ENCODE data around the gene CD58. TPM values are rescaled to one million over a fixed set of nuclear protein-coding genes. Genes with fewer than 3 reads are reported as not detected.
"Not testable (repeated sequence)": the region's sequence is repeated elsewhere in the genome, so short reads cannot be mapped to it uniquely, and the experiment has no call there.

CD58 gene
- total RNA-seq, 1 donor from 2014 or later: 11.0 TPM

- H3K9me3 Mint-ChIP-seq (ENCODE audit: unreplicated experiment); H3K27ac Mint-ChIP-seq (ENCODE audit: unreplicated experiment); H3K4me3 Mint-ChIP-seq (ENCODE audit: unreplicated experiment); H3K27me3 Mint-ChIP-seq (ENCODE audit: unreplicated experiment); H3K36me3 Mint-ChIP-seq (ENCODE audit: unreplicated experiment); DNase-seq (ENCODE audit: extremely low spot score, unreplicated experiment): not testable (repeated sequence)
- TF ChIP-seq CTCF (IDR thresholded peaks at IDR 0.05): peak; percentile 46
- H3K4me1 Mint-ChIP-seq (ENCODE audit: unreplicated experiment): peaks cover 18% of the 10 kb centered on the region
Observed at GRCh38 chr1:116595065-116595840, 24.4 kb upstream of the CD58 start.

- H3K27ac Mint-ChIP-seq (ENCODE audit: unreplicated experiment); H3K27me3 Mint-ChIP-seq (ENCODE audit: unreplicated experiment); H3K9me3 Mint-ChIP-seq (ENCODE audit: unreplicated experiment); H3K36me3 Mint-ChIP-seq (ENCODE audit: unreplicated experiment); H3K4me3 Mint-ChIP-seq (ENCODE audit: unreplicated experiment); DNase-seq (ENCODE audit: extremely low spot score, unreplicated experiment): not testable (repeated sequence)
- peaks cover 28% of the 10 kb centered on the region for H3K4me1 Mint-ChIP-seq (ENCODE audit: unreplicated experiment)
Observed at GRCh38 chr1:116593977-116594376, 23.2 kb upstream of the CD58 start.

- H3K27ac Mint-ChIP-seq (ENCODE audit: unreplicated experiment); H3K4me3 Mint-ChIP-seq (ENCODE audit: unreplicated experiment); H3K27me3 Mint-ChIP-seq (ENCODE audit: unreplicated experiment); H3K9me3 Mint-ChIP-seq (ENCODE audit: unreplicated experiment); DNase-seq (ENCODE audit: extremely low spot score, unreplicated experiment); H3K36me3 Mint-ChIP-seq (ENCODE audit: unreplicated experiment): not testable (repeated sequence)
- peaks cover 31% of the 10 kb centered on the region for H3K4me1 Mint-ChIP-seq (ENCODE audit: unreplicated experiment)
Observed at GRCh38 chr1:116593401-116593800, 22.6 kb upstream of the CD58 start.

GRCh38 chr1:116591951-116592605 lies 21.3 kb upstream of the CD58 start:
- not testable (repeated sequence) for H3K27me3 Mint-ChIP-seq (ENCODE audit: unreplicated experiment)

GRCh38 chr1:116591006-116591950 lies 20.5 kb upstream of the CD58 start:
- peaks cover 47% of the 10 kb centered on the region for H3K4me1 Mint-ChIP-seq (ENCODE audit: unreplicated experiment)
- H3K27ac Mint-ChIP-seq (ENCODE audit: unreplicated experiment); H3K4me3 Mint-ChIP-seq (ENCODE audit: unreplicated experiment); H3K27me3 Mint-ChIP-seq (ENCODE audit: unreplicated experiment); H3K36me3 Mint-ChIP-seq (ENCODE audit: unreplicated experiment); H3K9me3 Mint-ChIP-seq (ENCODE audit: unreplicated experiment); DNase-seq (ENCODE audit: extremely low spot score, unreplicated experiment): not testable (repeated sequence)

More at GRCh38 chr1:116591951-116592605, 21.3 kb upstream of the CD58 start:
- not testable (repeated sequence) for H3K9me3 Mint-ChIP-seq (ENCODE audit: unreplicated experiment); H3K36me3 Mint-ChIP-seq (ENCODE audit: unreplicated experiment); H3K27ac Mint-ChIP-seq (ENCODE audit: unreplicated experiment); DNase-seq (ENCODE audit: extremely low spot score, unreplicated experiment); H3K4me3 Mint-ChIP-seq (ENCODE audit: unreplicated experiment)
- peaks cover 41% of the 10 kb centered on the region for H3K4me1 Mint-ChIP-seq (ENCODE audit: unreplicated experiment)

- H3K4me3 Mint-ChIP-seq (ENCODE audit: unreplicated experiment); H3K9me3 Mint-ChIP-seq (ENCODE audit: unreplicated experiment); H3K27me3 Mint-ChIP-seq (ENCODE audit: unreplicated experiment); H3K27ac Mint-ChIP-seq (ENCODE audit: unreplicated experiment); H3K36me3 Mint-ChIP-seq (ENCODE audit: unreplicated experiment); DNase-seq (ENCODE audit: extremely low spot score, unreplicated experiment): not testable (repeated sequence)
- peaks cover 47% of the 10 kb centered on the region for H3K4me1 Mint-ChIP-seq (ENCODE audit: unreplicated experiment)
Observed at GRCh38 chr1:116590359-116591005, 19.7 kb upstream of the CD58 start.

- H3K36me3 Mint-ChIP-seq (ENCODE audit: unreplicated experiment); H3K9me3 Mint-ChIP-seq (ENCODE audit: unreplicated experiment); H3K4me3 Mint-ChIP-seq (ENCODE audit: unreplicated experiment); DNase-seq (ENCODE audit: extremely low spot score, unreplicated experiment); H3K27me3 Mint-ChIP-seq (ENCODE audit: unreplicated experiment): not testable (repeated sequence)
- Mint-ChIP-seq H3K27ac (ENCODE audit: unreplicated experiment) (peak overlapping the region; percentile 65), H3K4me1 (ENCODE audit: unreplicated experiment) (peaks cover 47% of the 10 kb centered on the region)
Observed at GRCh38 chr1:116589101-116589735, 18.4 kb upstream of the CD58 start.
